Liver (tissue), 9 donors: ENCODE measurements around the gene PARD3B. TPM values are rescaled to one million over a fixed set of nuclear protein-coding genes. Genes with fewer than 3 reads are reported as not detected.

Experiments
- DNase-seq: peaks from one replicate; pipeline ENCODE4 v3.0.0-alpha.2; 2017; ENCODE audit warnings: low spot score
- H3K27ac ChIP-seq, 2 donors: one replicate each; pipeline ENCODE4 v1.7.0; 2013; ENCODE audit warnings: inconsistent platforms in 2 of 2, low read length in 2 of 2, control low read depth in 1 of 2, low read depth in 1 of 2, mild to moderate bottlenecking in 1 of 2
- H3K27me3 ChIP-seq, 4 donors: one replicate each; pipeline versions ENCODE4 v1.6.1 to v1.7.0; 2013; ENCODE audit warnings: low read length in 3 of 4, inconsistent platforms in 1 of 4, mild to moderate bottlenecking in 1 of 4, moderate library complexity in 1 of 4; ENCODE audit not compliant: control insufficient read depth in 4 of 4, insufficient read depth in 4 of 4
- H3K36me3 ChIP-seq, 4 donors: one replicate each; pipeline versions ENCODE4 v1.6.1 to v1.7.0; 2013; ENCODE audit warnings: low read length in 3 of 4, mild to moderate bottlenecking in 3 of 4, low read depth in 1 of 4, moderate library complexity in 1 of 4; ENCODE audit not compliant: control insufficient read depth in 4 of 4, insufficient read depth in 3 of 4
- H3K4me1 ChIP-seq, 4 donors: one replicate each; pipeline versions ENCODE4 v1.6.1 to v1.7.0; 2013; ENCODE audit warnings: low read length in 3 of 4, mild to moderate bottlenecking in 3 of 4, moderate library complexity in 1 of 4; ENCODE audit not compliant: control insufficient read depth in 4 of 4, insufficient read depth in 4 of 4
- H3K4me3 ChIP-seq, 3 donors: one replicate each; pipeline versions ENCODE4 v1.6.1 to v1.7.0; 2013; ENCODE audit warnings: low read length in 3 of 3, control low read depth in 1 of 3, low read depth in 1 of 3, mild to moderate bottlenecking in 1 of 3
- H3K9ac ChIP-seq, 2 donors: one replicate each; pipeline ENCODE4 v1.7.0; 2013; ENCODE audit warnings: low read length in 2 of 2, mild to moderate bottlenecking in 2 of 2, moderate library complexity in 2 of 2, control low read depth in 1 of 2, low read depth in 1 of 2
- H3K9me3 ChIP-seq, 4 donors: one replicate each; pipeline versions ENCODE4 v1.6.1 to v1.7.0; 2013; ENCODE audit warnings: low read length in 3 of 4; ENCODE audit not compliant: control insufficient read depth in 4 of 4
- EGR1 ChIP-seq, 2 donors: IDR thresholded peaks; 2 replicates each; pipeline ENCODE4 v1.6.1; 2016 to 2018; ENCODE audit warnings: antibody characterized with exemption in 2 of 2, low read depth in 2 of 2
- FOXA1 ChIP-seq: IDR thresholded peaks from 2 replicates; pipeline ENCODE4 v1.6.1; 2016; ENCODE audit warnings: antibody characterized with exemption
- FOXA2 ChIP-seq: IDR thresholded peaks from 2 replicates; pipeline ENCODE4 v1.6.1; 2016; ENCODE audit warnings: antibody characterized with exemption
- GABPA ChIP-seq, 2 donors: IDR thresholded peaks in 1 of 2; conservative IDR thresholded peaks in 1 of 2; 2 replicates each; pipeline ENCODE4 v1.6.1; 2016; ENCODE audit warnings: antibody characterized with exemption in 2 of 2, mild to moderate bottlenecking in 1 of 2, moderate library complexity in 1 of 2
- HNF4A ChIP-seq, 2 donors: conservative IDR thresholded peaks; 2 replicates each; pipeline ENCODE4 v1.6.1; 2016; ENCODE audit warnings: antibody characterized with exemption in 2 of 2, mild to moderate bottlenecking in 2 of 2
- HNF4G ChIP-seq: IDR thresholded peaks from 2 replicates; pipeline ENCODE4 v1.6.1; 2016; ENCODE audit warnings: antibody characterized with exemption
- JUND ChIP-seq, 2 donors: IDR thresholded peaks; 2 replicates each; pipeline ENCODE4 v1.6.1; 2016; ENCODE audit warnings: antibody characterized with exemption in 2 of 2
- MAX ChIP-seq: IDR thresholded peaks from 2 replicates; pipeline ENCODE4 v1.6.1; 2016; ENCODE audit warnings: antibody characterized with exemption
- RAD21 ChIP-seq, 2 donors: IDR thresholded peaks; 2 replicates each; pipeline ENCODE4 v1.6.1; 2016; ENCODE audit warnings: antibody characterized with exemption in 2 of 2, mild to moderate bottlenecking in 2 of 2
- RXRA ChIP-seq, 2 donors: IDR thresholded peaks; 2 replicates each; pipeline ENCODE4 v1.6.1; 2017 to 2018; ENCODE audit warnings: antibody characterized with exemption in 2 of 2, mild to moderate bottlenecking in 1 of 2
- SP1 ChIP-seq: IDR thresholded peaks from 2 replicates; pipeline ENCODE4 v1.6.1; 2018; ENCODE audit warnings: antibody characterized with exemption, mild to moderate bottlenecking
- TAF1 ChIP-seq: conservative IDR thresholded peaks from 2 replicates; pipeline ENCODE4 v1.6.1; 2016; ENCODE audit warnings: antibody characterized with exemption, mild to moderate bottlenecking
- YY1 ChIP-seq: IDR thresholded peaks from 2 replicates; pipeline ENCODE4 v1.6.1; 2016; ENCODE audit warnings: antibody characterized with exemption, mild to moderate bottlenecking
- ZBTB33 ChIP-seq: IDR thresholded peaks from 2 replicates; pipeline ENCODE4 v1.6.1; 2016; ENCODE audit warnings: antibody characterized with exemption
- WGBS: extraction: QIAGEN DNeasy Blood & Tissue Kit; methylation state at CpG from one replicate; pipeline ENCODE4 v1.1.7; 2013; 5-methylcytosine and 5-hydroxymethylcytosine counted together
- polyA plus RNA-seq, 2 donors: library from polyadenylated mRNA; stranded (reverse) in 1 of 2; unstranded in 1 of 2; fragments of 200-250 nt in 1 of 2; fragments of >200 nt in 1 of 2; fragmentation: Nextera tagmentation in 1 of 2; extraction: Ambion mirVana in 1 of 2; gene quantifications; one replicate each; pipeline versions ENCODE4 v1.2.1 to v1.2.3, GENCODE V29; 2013 to 2015
- total RNA-seq, 2 donors: library from RNA; depleted of rRNA; stranded (reverse); fragments of >200 nt; gene quantifications; one replicate each; pipeline ENCODE4 v1.2.3, GENCODE V29; 2014
- TF ChIP-seq, protein P1 (sequence below): IDR thresholded peaks from 2 replicates; pipeline ENCODE4 v1.6.1; 2016; ENCODE audit warnings: antibody characterized with exemption
- TF ChIP-seq, protein P2 (sequence below): IDR thresholded peaks from 2 replicates; pipeline ENCODE4 v1.6.1; 2016; ENCODE audit warnings: antibody characterized with exemption, mild to moderate bottlenecking
- donor health status: healthy.
- donor health status: healthy.
- donor health status: healthy.
- donor health status: healthy.
- donor health status: healthy.

PARD3B gene
- total and polyA plus RNA-seq, 4 donors, result 1.1 to 10.3 (median 3.7) TPM

- DNase-seq, result no peak
- Histone ChIP-seq H3K27me3 (no peaks in the 10 kb centered on the region), H3K9me3 (no peaks in the 10 kb centered on the region), H3K4me3 (no peak overlapping the region), H3K27ac (no peak overlapping the region), H3K36me3 (no peaks in the 10 kb centered on the region), H3K9ac (no peak overlapping the region), H3K4me1 (no peaks in the 10 kb centered on the region)
- WGBS, result 89% methylated on average over 3 of the region's 3 CpGs
- TF ChIP-seq HNF4G, result no peak
- no peak for TF ChIP-seq YY1
- TF ChIP-seq RAD21 (IDR thresholded peaks at IDR 0.05), result no peak
- TF ChIP-seq RXRA (IDR thresholded peaks at IDR 0.05), result no peak
Measured at GRCh38 chr2:205405752-205406151, 860.5 kb downstream of the PARD3B start.

- no peak for TF ChIP-seq ZBTB33
- TF ChIP-seq, protein P1, sequence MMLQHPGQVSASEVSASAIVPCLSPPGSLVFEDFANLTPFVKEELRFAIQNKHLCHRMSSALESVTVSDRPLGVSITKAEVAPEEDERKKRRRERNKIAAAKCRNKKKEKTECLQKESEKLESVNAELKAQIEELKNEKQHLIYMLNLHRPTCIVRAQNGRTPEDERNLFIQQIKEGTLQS, result no peak
- TF ChIP-seq GABPA (IDR thresholded peaks at IDR 0.05 in 1 of 2, conservative IDR thresholded peaks at IDR 0.05 in 1 of 2), result no peak
- no peak for TF ChIP-seq TAF1
- TF ChIP-seq RXRA (IDR thresholded peaks at IDR 0.05), result no peak
- TF ChIP-seq, protein P2, sequence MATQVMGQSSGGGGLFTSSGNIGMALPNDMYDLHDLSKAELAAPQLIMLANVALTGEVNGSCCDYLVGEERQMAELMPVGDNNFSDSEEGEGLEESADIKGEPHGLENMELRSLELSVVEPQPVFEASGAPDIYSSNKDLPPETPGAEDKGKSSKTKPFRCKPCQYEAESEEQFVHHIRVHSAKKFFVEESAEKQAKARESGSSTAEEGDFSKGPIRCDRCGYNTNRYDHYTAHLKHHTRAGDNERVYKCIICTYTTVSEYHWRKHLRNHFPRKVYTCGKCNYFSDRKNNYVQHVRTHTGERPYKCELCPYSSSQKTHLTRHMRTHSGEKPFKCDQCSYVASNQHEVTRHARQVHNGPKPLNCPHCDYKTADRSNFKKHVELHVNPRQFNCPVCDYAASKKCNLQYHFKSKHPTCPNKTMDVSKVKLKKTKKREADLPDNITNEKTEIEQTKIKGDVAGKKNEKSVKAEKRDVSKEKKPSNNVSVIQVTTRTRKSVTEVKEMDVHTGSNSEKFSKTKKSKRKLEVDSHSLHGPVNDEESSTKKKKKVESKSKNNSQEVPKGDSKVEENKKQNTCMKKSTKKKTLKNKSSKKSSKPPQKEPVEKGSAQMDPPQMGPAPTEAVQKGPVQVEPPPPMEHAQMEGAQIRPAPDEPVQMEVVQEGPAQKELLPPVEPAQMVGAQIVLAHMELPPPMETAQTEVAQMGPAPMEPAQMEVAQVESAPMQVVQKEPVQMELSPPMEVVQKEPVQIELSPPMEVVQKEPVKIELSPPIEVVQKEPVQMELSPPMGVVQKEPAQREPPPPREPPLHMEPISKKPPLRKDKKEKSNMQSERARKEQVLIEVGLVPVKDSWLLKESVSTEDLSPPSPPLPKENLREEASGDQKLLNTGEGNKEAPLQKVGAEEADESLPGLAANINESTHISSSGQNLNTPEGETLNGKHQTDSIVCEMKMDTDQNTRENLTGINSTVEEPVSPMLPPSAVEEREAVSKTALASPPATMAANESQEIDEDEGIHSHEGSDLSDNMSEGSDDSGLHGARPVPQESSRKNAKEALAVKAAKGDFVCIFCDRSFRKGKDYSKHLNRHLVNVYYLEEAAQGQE, result no peak
- no peak for TF ChIP-seq FOXA1
- TF ChIP-seq HNF4G, result no peak
- TF ChIP-seq MAX, result no peak
- TF ChIP-seq FOXA2, result no peak
- TF ChIP-seq JUND (IDR thresholded peaks at IDR 0.05), result no peak
- TF ChIP-seq RAD21 (IDR thresholded peaks at IDR 0.05), result no peak
- Histone ChIP-seq H3K4me3 (no peak overlapping the region), H3K27me3 (no peaks in the 10 kb centered on the region), H3K9ac (no peak overlapping the region), H3K9me3 (no peaks in the 10 kb centered on the region), H3K36me3 (no peaks in the 10 kb centered on the region), H3K4me1 (peaks cover 0 to 5% (median 0%) of the 10 kb centered on the region in 4 donors), H3K27ac (no peak overlapping the region)
- no peak for DNase-seq
- WGBS, result 62% methylated on average over 3 of the region's 3 CpGs
Measured at GRCh38 chr2:205407984-205408383, 862.7 kb downstream of the PARD3B start.

- no peaks in the 10 kb centered on the region for H3K27me3 ChIP-seq
- H3K4me3 ChIP-seq, result no peak overlapping the region
- H3K36me3 ChIP-seq, result no peaks in the 10 kb centered on the region
- no peak for DNase-seq
- no peak overlapping the region for H3K9ac ChIP-seq
- H3K4me1 ChIP-seq, result peaks cover 0 to 5% (median 0%) of the 10 kb centered on the region in 4 donors
- no peaks in the 10 kb centered on the region for H3K9me3 ChIP-seq
- H3K27ac ChIP-seq, result no peak overlapping the region
- no peak for TF ChIP-seq HNF4A (conservative IDR thresholded peaks at IDR 0.05)
- no peak for TF ChIP-seq RAD21 (IDR thresholded peaks at IDR 0.05)
- TF ChIP-seq ZBTB33, result no peak
- no peak for TF ChIP-seq HNF4G
- TF ChIP-seq JUND (IDR thresholded peaks at IDR 0.05), result no peak
- TF ChIP-seq, protein P2, result no peak
- TF ChIP-seq FOXA1, result no peak
- no peak for TF ChIP-seq GABPA (IDR thresholded peaks at IDR 0.05 in 1 of 2, conservative IDR thresholded peaks at IDR 0.05 in 1 of 2)
- TF ChIP-seq YY1, result no peak
- TF ChIP-seq FOXA2, result no peak
- no peak for TF ChIP-seq EGR1 (IDR thresholded peaks at IDR 0.05; ENCODE audit: low read depth in 2 of 2)
- TF ChIP-seq SP1, result no peak
- no peak for TF ChIP-seq TAF1
Measured at GRCh38 chr2:205408696-205409095, 863.4 kb downstream of the PARD3B start.
